ENCODE data around the gene KAZN.

DNA sequence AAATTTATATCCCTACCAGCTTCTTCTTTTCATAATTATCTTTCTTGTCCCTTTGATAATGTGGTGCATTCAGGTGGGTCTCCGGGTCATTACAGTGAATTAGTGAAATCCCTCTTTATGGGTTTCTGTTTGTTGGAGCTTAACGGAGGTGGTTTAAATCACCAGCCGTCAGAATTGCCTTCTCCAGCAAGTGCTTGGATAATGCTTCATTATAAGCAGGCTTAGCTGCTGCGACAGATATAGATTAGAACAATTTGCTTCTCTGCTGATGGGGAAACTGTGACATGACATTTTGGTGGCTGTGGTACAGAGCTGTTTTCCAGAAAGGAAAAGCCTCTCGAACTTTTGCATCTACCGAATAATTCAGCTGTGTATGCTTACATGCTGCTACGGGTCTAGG lies 56.9 kb downstream of the KAZN start:
- no peak for TF ChIP-seq EZH2phosphoT487 (IDR thresholded peaks at IDR 0.05; ENCODE audit: borderline replicate concordance, low read length)
- no peak for TF ChIP-seq CTCF (IDR thresholded peaks at IDR 0.05; ENCODE audit: low read depth, low read length, poor library complexity, severe bottlenecking)
